ENCODE results near the gene ZNF383. TPM values are rescaled to one million over a fixed set of nuclear protein-coding genes. Genes with fewer than 3 reads are reported as not detected.

ZNF383 gene
- total and polyA plus RNA-seq, 5 experiments from 2014 or later = 8.8 to 39.8 (median 15.1) TPM

Other genes starting within 250 kb of the ZNF383 start
- gene ZNF420, start 139.8 kb upstream of the ZNF383 start, total RNA-seq = 10 to 100 TPM; 24.9 to 36.6 TPM
- 10 to 100 TPM; 19.5 to 28.7 (median 20.5) TPM for gene ZNF420, start 139.8 kb upstream of the ZNF383 start, polyA plus RNA-seq
- gene ZNF585A, start 45.5 kb upstream of the ZNF383 start, total RNA-seq = 10 to 100 TPM; 17.1 to 23.8 TPM
- gene ZNF585A, start 45.5 kb upstream of the ZNF383 start, polyA plus RNA-seq = 10 to 100 TPM; 60.1 to 63.9 (median 61.2) TPM
- 10 to 100 TPM; 32.3 to 35.0 TPM for gene ZNF585B, start 7.7 kb upstream of the ZNF383 start, total RNA-seq
- gene ZNF585B, start 7.7 kb upstream of the ZNF383 start, polyA plus RNA-seq = 10 to 100 TPM in 1 of 3 donors, 1 to 10 TPM in 2; 5.7 to 11.0 (median 6.4) TPM
- 10 to 100 TPM; 10.9 to 15.1 TPM for gene ZNF527, start 152.9 kb downstream of the ZNF383 start, total RNA-seq
- 10 to 100 TPM in 2 of 3 donors, 1 to 10 TPM in 1; 8.7 to 13.1 (median 10.9) TPM for gene ZNF527, start 152.9 kb downstream of the ZNF383 start, polyA plus RNA-seq
- 10 to 100 TPM; 16.0 to 20.9 TPM for gene ZNF569, start 249.2 kb downstream of the ZNF383 start, total RNA-seq
- gene ZNF569, start 249.2 kb downstream of the ZNF383 start, polyA plus RNA-seq = 1 to 10 TPM; 3.0 to 6.6 (median 6.5) TPM